CD4-positive, alpha-beta T cell treated with Interleukin-21 for 1 hour (primary cell): ENCODE data around the gene PRKCE.
"Not testable (repeated sequence)": the region's sequence is repeated elsewhere in the genome, so short reads cannot be mapped to it uniquely, and the experiment has no call there.

ENCODE experiments used
- DNase-seq: peaks from one replicate; pipeline ENCODE4 v3.0.0-alpha.2; 2020

Gene PRKCE

DNA sequence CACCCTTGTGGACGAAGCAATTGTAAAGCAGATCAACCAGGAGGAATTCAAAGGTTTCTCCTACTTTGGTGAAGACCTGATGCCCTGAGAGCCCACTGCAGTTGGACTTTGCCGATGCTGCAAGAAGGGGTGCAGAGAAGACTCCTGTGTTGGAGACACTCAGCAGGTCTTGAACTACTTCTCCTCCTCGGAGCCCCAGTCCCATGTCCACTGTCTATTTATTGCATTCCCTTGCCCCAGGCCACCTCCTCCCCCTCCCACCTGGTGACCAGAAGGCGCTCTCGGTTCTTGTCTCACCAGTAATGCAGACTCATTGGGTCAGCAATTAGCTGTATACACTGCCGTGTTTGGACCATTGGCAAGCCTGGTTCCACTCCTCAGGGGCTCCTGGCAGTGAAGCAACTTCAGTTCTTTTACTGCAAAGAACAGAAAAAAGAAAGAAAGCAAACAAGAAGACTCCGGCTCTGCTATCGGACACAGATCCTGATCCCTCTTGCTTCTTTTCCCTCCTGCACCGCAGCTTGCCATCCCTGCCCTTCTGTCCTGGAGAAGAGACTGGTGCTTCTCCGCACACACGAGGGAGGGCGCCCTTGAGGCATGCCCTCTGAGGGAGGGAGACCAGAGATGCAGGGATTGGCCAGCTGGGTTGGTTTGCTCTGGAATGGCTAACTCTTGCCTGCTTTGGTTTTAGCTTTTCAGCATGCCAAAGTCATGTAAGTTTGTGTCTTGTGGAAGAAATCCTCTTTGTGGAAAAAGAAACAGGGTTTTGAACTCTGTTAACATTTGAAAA, 533.5 kb downstream of the PRKCE start:
- no peak for DNase-seq

DNA sequence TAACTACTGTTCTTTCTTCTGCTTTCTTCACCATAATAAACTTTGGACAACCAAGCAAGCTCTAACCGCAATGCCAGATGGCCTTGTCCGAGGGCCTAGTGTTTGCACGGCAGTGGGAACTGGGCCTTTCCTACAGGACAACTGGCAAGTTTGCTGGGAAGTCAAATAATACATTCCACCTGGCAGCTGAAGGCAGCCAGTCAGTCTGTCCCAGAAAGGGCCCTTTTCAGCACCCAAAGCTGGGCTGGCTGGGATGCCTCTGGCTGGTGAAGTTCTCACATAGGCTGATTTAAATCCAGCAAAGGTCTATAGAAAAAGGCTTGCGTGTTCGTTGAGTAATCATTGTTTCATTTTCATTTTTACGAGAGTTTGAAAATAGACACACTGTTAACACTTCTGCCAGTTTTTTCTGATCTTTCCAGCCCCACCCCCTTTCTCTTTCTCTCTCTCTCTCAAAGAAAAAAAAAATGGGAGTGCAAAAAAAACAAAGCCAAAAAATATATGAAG, 535.7 kb downstream of the PRKCE start:
- DNase-seq, result peak; percentile 35

DNA sequence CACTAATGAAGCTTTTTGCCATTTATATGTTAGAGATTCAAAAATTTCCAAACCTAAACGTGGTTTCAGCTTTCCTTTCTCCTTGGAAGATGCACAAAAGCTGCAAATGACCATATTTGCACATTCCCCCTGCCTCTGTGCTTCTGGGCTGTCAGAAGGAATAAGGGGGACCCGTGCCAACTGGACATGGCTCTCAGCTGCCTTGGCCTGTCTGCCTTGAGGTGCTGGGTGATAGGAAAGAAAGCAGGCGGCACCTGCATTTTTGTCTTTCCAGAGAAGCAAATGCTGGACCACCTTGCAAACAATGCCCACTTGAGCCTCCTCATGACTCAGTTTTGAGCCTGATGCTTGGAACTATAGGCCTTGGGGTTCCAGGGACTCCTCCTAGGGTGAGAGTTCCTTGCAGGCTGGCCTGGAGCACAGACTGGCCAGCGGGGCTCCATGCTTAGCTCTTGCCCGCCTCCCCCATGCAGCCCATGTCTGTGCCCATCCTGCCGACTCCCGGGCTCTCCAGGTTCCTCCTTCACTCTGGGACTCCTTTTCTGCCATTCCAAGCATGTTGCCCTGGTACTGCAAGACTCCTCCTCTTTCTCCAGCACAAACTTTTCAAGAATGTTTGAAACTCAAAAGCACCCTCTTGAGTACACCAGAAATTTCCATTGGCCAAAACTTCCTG, 536.7 kb downstream of the PRKCE start:
- DNase-seq, result no peak

DNA sequence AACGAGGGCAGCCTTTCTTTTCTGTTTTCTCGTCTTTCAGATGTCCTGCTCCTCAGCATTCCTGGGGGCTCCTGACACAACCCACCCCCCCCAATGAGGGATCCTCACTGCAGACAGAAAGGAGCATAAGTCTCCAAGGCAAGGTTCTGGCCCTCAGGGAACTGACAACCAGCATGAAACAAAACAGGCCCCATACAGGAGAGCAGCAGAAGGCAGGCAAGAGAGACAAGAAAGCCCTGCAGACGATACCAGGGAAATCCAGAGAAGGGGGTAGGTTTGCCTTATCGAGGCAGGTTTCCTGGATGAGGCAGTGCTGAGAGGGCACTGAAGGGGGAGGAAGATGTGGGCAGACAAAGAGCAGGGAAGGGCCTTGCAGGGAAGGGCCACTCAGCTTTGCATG, 541.9 kb downstream of the PRKCE start:
- no peak for DNase-seq

DNA sequence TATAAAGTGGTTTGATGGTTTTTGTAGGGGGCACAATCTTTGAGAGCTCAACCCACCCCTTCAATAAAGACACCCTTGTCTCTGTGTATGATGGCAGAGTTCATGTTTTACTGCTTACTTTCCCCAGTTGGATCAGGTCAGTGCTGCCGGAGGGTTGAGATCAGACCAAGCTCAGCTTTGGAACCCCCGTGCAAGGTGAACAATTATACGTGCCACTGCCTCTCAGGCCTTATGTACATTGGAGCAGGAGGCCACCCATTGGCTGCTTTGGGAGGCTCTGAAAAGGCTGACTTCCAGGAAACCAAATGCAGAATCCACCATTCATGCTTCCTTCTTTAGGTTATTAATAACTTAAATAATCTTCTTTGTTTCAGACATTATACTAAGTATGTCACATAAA, 542.4 kb downstream of the PRKCE start:
- DNase-seq, result no peak

DNA sequence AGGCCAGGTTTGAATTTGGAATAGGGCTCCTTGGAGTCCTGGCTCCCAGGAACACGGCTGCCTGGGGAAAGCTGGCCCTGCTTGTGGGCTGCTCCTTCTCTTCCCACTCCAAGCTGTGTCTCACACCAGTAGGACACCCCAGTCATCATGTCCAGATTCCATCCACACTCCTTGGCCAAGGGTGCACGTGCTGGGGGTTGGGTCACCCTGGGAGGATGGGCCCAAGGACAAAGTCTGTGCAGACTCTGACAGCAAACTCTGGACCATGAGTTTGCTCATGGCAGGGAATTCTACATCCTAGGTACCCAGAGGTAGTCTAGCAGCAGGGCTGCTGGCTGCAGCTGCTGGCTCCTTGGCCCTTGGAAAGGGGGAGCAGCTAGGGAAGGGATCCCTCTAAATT, 543.4 kb downstream of the PRKCE start:
- no peak for DNase-seq

DNA sequence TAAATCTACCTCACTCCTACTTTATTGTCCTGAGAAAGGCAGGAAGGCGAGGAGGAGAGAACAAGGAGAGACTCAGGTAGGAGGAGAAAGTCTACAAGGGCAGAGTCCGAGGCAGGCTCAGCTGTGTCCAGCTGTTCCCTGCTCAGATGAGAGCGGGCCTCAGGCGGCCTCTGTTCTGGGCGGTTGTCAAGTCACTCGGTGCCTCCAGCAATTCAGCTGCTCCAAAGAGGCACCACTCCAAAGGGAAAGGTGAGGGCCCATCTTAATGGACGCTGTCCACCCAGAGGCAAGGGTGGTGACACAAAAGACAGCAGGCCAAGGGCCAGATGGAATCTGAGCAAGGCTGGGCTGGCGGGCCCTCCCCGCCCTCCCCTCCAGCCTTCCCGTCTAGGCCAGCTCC, 544.3 kb downstream of the PRKCE start:
- DNase-seq, result no peak

DNA sequence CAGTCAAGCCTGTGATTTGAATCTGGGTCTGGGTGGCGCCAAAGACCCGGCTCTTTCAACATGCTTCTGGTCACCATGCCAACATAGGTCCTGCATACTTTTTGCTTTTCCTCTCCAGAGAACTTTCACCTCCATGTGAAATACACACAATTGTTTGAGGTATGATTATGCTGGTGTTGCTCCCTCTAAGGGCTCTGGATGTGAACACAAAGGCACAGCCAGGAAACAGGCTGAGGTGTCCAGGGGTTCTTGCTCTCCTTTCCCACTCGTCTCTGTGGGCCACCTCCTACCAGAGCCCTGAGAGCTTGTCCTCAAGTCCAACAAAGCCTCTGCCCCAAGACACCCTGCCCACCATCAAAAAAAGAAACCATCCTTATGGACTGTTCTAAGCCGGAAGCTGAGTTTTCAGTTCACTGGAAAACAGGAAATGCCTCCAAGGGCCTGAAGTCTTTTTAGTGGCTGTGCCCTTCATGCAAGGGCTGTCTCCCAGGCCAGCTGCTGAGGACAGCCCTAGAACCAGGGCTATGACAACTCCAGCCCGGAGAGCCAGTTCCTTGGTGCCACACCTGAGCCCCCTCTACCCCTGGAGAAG, 545.5 kb downstream of the PRKCE start:
- DNase-seq, result no peak

DNA sequence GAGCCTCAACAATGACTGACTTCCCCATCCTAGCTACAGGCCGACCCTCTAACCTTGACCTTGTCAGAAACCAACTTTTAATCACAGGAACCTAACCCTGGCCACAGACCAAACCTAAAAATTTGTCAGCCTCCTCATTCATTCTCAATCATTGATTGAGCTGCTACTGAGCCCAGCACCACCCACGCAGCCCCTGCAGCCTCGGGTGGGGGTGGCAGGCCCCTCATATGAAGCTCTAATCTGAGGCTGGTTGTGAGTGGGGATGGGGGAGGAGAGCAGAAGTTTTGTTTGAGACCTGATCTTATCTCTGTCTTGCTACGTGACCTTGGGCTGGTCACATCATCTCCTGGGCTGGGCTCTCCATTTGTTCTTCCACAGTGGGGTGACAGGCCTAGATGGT, 546.2 kb downstream of the PRKCE start:
- no peak for DNase-seq

DNA sequence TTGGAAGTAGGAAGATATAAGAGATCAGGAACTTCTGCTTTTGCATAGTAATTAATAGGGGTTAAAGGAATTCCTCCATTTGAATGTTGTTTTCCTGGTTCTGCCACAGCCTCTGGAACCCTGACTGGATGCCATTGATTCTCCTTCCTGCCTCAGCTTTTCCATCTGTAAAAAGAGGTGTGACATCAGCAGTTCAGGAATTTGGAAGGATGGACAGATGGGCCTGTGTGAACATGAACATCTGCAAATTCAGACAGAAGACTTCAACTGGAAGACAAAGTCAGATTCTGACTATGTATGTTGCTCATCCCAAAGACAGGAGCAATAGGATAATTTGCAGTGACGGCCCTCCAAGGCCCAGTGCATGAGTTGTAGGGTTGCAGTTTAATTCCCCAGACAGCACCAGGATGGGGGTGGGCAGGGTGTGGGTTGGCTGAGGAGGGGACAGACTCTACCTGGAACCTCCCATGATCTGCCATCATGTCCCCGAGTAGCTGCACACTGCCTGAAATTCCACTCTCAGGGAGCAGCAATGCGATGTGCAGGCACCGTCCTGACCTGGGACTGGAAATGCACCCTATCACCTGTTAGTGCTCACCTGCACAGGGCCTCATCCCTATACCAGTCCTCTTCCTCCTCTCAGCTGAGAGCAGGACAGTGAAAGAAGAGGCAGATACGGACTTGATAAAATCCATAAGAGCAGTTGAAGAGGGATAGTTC, 546.8 kb downstream of the PRKCE start:
- DNase-seq, result no peak

DNA sequence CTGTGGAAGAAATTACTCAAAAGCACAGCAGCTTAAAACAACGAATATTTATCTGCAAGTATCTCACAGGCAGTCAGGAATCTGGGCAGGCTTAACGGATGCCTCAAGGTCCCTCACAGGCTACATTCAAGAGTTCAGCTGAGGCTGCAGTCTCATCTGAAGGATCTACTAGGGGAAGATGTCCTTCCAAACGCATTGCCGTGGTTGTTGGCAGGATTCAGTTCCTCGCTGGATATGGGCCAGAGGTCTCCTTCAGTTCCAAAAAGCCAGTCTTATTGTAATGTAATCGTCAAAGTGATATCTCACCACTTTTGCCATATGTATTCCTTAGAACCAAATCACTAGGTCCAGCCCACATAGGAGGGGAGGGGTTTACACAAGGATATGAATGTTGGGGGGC, 547.5 kb downstream of the PRKCE start:
- no peak for DNase-seq

DNA sequence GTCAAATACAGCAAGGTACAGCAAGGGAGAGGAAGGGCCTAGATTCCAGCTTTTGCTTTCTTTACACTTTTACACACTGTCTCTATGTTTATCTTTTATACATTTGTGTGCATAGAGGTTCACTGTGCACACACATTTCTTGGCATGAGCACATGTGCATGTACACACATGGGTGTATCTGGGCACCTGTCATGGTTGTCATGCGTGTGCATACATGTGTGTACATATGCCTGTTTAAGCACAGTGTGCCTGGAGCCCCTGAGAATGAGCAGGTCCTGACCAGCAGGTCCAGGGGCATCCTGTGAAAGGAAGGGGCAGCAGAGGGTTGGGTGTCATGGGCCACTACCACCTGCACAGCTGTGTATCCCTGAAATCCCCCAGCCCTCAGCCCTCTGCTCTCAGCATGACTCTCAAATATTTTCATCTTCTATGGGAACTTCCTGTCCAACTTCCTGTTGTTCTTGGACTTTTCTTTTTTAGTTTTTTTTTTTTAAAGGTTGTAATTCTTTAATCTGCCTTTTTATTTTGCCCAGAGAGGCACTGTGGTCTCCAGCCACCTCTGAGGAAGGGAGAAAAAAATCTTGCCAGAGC, 548.7 kb downstream of the PRKCE start:
- DNase-seq, result no peak

DNA sequence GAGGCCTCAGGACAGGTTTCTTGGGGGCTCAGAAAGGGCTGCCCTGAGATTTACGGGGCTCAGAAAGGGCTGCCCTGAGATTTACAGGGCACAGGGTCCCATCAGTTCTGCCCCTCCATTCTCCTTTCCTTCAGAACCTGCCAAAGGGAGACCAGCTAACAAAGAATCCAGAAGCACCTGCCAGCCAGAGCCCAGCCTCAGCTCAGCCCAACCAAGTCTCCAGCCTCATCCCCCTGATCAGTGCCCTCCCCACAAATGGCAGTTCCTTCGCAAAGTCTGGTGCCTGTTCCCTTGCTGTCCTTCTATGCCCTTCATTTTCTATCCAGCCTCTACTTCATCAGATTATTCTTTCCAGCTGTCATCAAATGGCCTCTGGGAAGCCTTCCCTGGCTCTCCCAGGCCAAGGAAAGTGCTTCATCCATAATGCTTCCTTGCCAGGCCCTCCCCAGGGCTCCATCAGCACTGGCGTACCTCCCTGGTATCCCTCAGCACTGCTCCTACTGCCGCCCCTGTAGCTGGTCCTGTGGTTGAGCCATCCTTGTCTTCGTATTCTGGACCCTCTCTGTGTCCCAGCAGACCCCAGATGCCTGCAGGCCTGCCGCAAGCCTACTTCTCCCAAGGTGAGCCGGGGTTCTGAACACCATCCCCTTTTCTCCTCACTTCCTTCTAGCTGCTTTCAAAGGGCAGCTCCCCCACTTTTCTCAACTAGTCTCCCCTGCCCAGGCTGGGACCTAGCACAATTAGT, 549.6 kb downstream of the PRKCE start:
- DNase-seq, result no peak

DNA sequence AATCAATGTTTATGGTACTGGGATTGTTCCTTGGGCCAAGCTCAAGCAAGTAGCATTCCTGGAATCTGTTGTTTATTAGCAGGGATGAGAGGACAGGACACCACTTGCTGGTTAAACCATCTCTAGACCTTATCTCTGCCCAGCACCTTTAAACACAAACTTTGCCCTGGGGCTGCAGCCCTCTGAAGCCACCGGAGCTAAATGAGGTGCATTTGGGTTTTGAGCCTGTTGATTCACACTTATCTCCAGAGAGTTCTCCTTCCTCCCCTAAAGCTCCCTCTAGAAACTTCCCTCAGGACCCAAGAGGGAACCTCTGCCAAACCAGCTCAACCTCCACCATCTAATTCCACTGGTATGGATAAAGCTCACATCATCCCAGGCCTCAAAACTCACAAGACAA, 551.0 kb downstream of the PRKCE start:
- no peak for DNase-seq

DNA sequence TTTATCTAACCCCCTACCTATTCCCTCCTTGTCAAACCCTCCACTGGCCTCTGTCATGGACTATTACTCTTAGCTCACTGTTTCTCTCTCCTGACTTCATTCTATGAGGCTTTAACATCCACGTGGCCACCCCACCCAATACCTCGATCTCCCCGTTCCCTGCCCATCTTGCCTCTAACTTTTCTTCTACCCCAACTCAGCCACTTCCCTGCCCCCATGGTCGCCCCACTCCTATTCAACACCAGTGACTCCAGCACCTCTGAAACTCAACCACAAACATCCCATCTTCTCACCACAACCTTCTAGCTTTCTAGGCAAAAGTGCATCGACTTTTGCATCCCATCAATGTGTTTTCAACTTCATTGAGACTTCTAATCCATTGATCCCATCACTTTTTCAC, 551.5 kb downstream of the PRKCE start:
- no peak for DNase-seq

DNA sequence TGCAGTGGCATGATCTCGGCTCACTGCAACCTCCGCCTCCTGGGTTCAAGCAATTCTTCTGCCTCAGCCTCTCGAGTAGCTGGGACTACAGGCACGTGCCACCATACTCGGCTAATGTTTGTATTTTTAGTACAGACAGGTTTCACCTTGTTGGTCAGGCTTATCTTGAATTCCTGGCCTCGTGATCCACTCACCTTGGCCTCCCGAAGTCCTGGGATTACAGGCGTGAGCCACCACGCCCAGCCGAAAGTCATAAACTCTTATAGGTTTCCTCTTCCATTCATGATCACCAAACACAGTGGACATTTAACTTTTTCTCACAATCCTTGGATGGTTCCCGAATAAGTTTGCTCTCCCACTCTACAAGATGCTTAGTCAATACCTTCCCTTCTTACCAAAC, 552.2 kb downstream of the PRKCE start:
- DNase-seq, result not testable (repeated sequence)

DNA sequence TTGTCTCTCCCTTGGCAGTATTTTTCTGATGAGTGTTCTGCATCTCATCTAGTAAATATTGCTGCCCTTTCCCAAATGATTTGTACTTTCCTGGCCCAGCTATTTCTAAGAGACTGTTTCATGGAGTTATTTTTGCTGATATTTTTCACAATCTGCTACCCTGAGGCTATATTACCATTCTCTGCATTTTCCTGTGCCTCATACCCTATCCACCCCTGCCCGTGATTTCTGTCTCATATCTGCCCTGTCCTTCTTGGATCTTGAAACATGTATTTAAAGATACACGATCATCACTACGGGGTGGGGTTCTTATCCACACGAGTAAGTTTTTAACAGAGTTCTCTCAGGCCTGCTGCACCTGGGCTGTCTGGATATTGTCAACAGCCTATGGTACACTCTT, 556.1 kb downstream of the PRKCE start:
- DNase-seq, result no peak

DNA sequence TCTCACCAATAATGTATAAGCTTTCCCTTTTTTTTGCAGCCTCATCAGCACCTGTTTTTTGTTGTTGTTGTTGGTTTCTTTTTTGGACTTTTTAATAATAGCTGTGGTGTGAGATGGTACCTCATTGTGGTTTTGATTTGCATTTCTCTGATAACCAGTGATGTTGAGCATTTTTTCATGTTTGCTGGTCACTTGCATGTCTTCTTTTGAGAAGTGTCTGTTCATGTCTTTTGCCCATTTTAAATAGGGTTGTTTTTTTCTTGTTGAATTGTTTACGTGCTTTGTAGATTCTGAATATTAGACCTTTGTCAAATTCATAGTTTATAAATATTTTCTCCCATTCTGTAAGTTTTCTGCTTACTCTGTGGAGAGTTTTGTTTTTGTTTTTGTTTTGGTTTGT, 557.3 kb downstream of the PRKCE start:
- no peak for DNase-seq

DNA sequence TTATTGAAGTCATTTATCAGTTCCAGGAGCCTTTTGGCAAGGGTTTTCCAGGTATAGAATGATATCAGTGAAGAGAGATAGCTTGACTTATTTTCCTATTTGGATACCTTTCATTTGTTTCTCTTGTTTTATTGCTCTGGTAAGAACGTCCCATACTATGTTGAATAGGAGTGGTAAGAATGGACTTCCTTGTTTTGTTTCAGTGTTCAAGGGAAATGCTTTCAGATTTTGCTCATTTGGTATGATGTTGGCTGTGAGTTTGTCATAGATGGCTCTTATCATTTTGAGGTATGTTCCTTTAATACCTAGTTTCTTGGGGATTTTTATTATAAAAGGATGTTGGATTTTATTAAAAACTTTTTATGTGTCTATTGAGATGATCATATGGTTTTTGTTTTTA, 558.6 kb downstream of the PRKCE start:
- DNase-seq, result no peak

DNA sequence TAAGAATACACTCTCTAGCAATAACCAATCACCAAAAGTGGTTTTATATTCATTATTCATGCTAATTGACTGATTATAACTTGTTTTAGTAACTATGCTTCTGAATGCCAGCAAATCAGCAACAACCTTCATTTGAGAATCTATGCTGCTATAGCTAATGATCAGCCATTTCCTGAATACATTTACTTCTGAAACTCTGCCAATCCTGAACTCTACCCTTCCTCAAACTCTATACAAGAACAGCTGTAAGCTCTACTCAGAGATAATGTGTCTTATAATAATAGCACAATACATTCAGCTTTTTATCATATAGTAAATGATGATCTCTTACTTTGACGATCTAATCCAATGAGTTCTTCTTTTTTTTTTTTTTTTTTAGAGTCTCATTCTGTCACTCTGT, 560.0 kb downstream of the PRKCE start:
- no peak for DNase-seq

DNA sequence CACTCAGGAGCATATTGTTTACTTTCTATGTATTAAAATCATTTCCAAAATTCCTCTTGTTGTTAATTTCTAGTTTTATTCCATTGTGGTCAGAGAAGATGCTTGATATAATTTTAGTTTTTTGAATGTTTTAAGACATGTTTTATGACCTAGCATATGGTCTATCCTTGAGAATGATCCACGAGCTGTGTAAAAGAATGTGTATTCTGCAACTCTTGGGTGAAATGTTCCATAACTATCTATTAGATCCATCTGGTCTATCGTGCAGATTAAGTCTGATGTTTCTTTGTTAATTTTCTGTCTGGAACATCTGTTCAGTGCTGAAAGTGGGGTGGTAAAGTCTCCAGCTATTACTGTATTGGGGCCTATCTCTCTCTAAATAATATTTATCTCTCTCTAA, 562.4 kb downstream of the PRKCE start:
- DNase-seq, result no peak

DNA sequence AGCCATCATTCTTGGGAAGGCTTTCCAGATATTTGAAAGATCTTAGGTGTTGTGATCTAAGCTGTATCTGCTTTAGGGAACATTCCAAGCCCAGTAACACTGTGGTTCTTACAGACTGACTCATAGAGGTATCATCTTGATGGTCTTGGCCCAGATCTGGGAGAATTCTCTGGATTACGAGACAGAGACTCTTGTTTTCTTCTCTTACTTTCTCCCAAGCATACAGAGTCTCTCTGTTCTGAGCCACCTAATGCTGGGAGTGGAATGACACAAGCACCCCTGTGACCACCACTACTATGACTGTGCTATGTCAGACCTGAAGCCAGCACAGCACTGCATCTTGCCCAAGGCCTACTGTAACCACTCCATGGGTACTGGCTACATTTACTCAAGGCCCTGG, 564.7 kb downstream of the PRKCE start:
- no peak for DNase-seq
